ENCODE measurements around the gene TBCK. TPM values are rescaled to one million over a fixed set of nuclear protein-coding genes. Genes with fewer than 3 reads are reported as not detected.

TBCK gene
- total and polyA plus RNA-seq, 2 of the 8 experiments (the other 6 are each of a cell fraction or from before 2014, with no cell fraction given), result 10.2 to 18.7 TPM

DNA sequence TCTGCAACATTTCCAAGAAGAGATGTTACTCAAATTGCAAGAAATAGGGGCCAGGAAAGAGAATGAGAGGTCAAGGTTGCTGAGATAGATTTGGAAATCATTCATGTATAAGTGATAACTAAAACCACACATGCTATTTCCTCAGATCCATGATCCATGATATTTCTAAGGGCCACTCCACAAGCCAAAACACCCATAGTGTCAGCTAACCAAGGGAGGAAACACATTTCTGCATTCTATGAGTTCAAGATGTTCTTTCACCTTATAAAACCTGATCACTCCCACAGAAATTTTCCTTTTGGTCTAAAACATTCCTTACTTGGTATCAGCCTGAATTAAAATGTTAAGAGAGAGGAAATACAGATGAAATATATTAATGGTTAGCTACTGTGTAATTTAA lies 47.2 kb downstream of the TBCK start (continued):
- TF ChIP-seq CHD7 (IDR thresholded peaks at IDR 0.05; ENCODE audit: insufficient replicate concordance, low read length) (no peak), JUND (IDR thresholded peaks at IDR 0.05; ENCODE audit: low read length) (no peak), TAF1 (IDR thresholded peaks at IDR 0.05; ENCODE audit: low read depth, low read length) (no peak), TCF12 (IDR thresholded peaks at IDR 0.05; ENCODE audit: low read depth, low read length) (no peak), ASH2L (IDR thresholded peaks at IDR 0.05; ENCODE audit: low read length) (no peak), SIN3A (conservative IDR thresholded peaks at IDR 0.05 in 1 of 2, IDR thresholded peaks at IDR 0.05 in 1 of 2; ENCODE audit: low read depth in 1 of 2, low read length in 2 of 2) (no peak), SAP30 (IDR thresholded peaks at IDR 0.05; ENCODE audit: insufficient read depth, insufficient replicate concordance, low read length) (no peak)
